ENCODE measurements around the gene COG5.

COG5 gene

GRCh38 chr7:107372298-107372697, 191.4 kb downstream of the COG5 start:
- peak; percentile 96 for ATAC-seq
- TF ChIP-seq CSRNP3 (CRISPR knock-in tag; IDR thresholded peaks at IDR 0.05) (no peak), POU6F1 (CRISPR knock-in tag; IDR thresholded peaks at IDR 0.05; ENCODE audit: borderline replicate concordance, low read depth) (no peak), OSR1 (CRISPR knock-in tag; IDR thresholded peaks at IDR 0.05) (no peak), GLIS3 (CRISPR knock-in tag; IDR thresholded peaks at IDR 0.05) (no peak), RARB (CRISPR knock-in tag; IDR thresholded peaks at IDR 0.05) (no peak), SNAI2 (CRISPR knock-in tag; IDR thresholded peaks at IDR 0.05) (no peak), ZNF8 (CRISPR knock-in tag; IDR thresholded peaks at IDR 0.05) (no peak), PATZ1 (CRISPR knock-in tag; IDR thresholded peaks at IDR 0.05; ENCODE audit: borderline replicate concordance) (no peak), BACH2 (CRISPR knock-in tag; IDR thresholded peaks at IDR 0.05; ENCODE audit: borderline replicate concordance) (no peak), ZC3H10 (CRISPR knock-in tag; IDR thresholded peaks at IDR 0.05) (peak; percentile 66; the same call in 1 of the 2 replicates), ZFP3 (CRISPR knock-in tag; IDR thresholded peaks at IDR 0.05) (no peak), ISL1 (CRISPR knock-in tag; IDR thresholded peaks at IDR 0.05) (peak; percentile 55), CREB5 (CRISPR knock-in tag; IDR thresholded peaks at IDR 0.05; ENCODE audit: low read depth) (no peak), ARNTL (CRISPR knock-in tag; IDR thresholded peaks at IDR 0.05; ENCODE audit: borderline replicate concordance, low read depth) (no peak), TOX (CRISPR knock-in tag; IDR thresholded peaks at IDR 0.05; ENCODE audit: borderline replicate concordance) (no peak), ESRRG (CRISPR knock-in tag; IDR thresholded peaks at IDR 0.05) (no peak)

- TF ChIP-seq ZC3H10 (CRISPR knock-in tag; IDR thresholded peaks at IDR 0.05) (0 out of 2 replicates have a peak, but pooled peaks have one; percentile 53), PPARA (CRISPR knock-in tag; IDR thresholded peaks at IDR 0.05; ENCODE audit: borderline replicate concordance) (no peak)
- ATAC-seq: no peak
Measured at GRCh38 chr7:107370816-107371215, 192.9 kb downstream of the COG5 start.

GRCh38 chr7:107364787-107365186, 198.9 kb downstream of the COG5 start:
- peak; percentile 79 for ATAC-seq
- TF ChIP-seq PPARA (CRISPR knock-in tag; IDR thresholded peaks at IDR 0.05; ENCODE audit: borderline replicate concordance) (no peak), ZFP30 (CRISPR knock-in tag; IDR thresholded peaks at IDR 0.05) (no peak), ARNTL (CRISPR knock-in tag; IDR thresholded peaks at IDR 0.05; ENCODE audit: borderline replicate concordance, low read depth) (no peak), PATZ1 (CRISPR knock-in tag; IDR thresholded peaks at IDR 0.05; ENCODE audit: borderline replicate concordance) (no peak), GLIS3 (CRISPR knock-in tag; IDR thresholded peaks at IDR 0.05) (no peak), ZC3H10 (CRISPR knock-in tag; IDR thresholded peaks at IDR 0.05) (no peak), TOX (CRISPR knock-in tag; IDR thresholded peaks at IDR 0.05; ENCODE audit: borderline replicate concordance) (no peak), ZNF565 (CRISPR knock-in tag; conservative IDR thresholded peaks at IDR 0.05; ENCODE audit: low read depth) (no peak), POU6F1 (CRISPR knock-in tag; IDR thresholded peaks at IDR 0.05; ENCODE audit: borderline replicate concordance, low read depth) (no peak), OSR1 (CRISPR knock-in tag; IDR thresholded peaks at IDR 0.05) (no peak), ZFP3 (CRISPR knock-in tag; IDR thresholded peaks at IDR 0.05) (no peak), TCF4 (CRISPR knock-in tag; IDR thresholded peaks at IDR 0.05; ENCODE audit: borderline replicate concordance) (no peak), BACH2 (CRISPR knock-in tag; IDR thresholded peaks at IDR 0.05; ENCODE audit: borderline replicate concordance) (no peak), ESRRG (CRISPR knock-in tag; IDR thresholded peaks at IDR 0.05) (no peak), CSRNP3 (CRISPR knock-in tag; IDR thresholded peaks at IDR 0.05) (no peak), CSDC2 (CRISPR knock-in tag; IDR thresholded peaks at IDR 0.05) (no peak), RARB (CRISPR knock-in tag; IDR thresholded peaks at IDR 0.05) (no peak), CREB5 (CRISPR knock-in tag; IDR thresholded peaks at IDR 0.05; ENCODE audit: low read depth) (no peak), ZNF8 (CRISPR knock-in tag; IDR thresholded peaks at IDR 0.05) (no peak)
